ENCODE results near the gene GALNT2.

The GALNT2 gene

DNA sequence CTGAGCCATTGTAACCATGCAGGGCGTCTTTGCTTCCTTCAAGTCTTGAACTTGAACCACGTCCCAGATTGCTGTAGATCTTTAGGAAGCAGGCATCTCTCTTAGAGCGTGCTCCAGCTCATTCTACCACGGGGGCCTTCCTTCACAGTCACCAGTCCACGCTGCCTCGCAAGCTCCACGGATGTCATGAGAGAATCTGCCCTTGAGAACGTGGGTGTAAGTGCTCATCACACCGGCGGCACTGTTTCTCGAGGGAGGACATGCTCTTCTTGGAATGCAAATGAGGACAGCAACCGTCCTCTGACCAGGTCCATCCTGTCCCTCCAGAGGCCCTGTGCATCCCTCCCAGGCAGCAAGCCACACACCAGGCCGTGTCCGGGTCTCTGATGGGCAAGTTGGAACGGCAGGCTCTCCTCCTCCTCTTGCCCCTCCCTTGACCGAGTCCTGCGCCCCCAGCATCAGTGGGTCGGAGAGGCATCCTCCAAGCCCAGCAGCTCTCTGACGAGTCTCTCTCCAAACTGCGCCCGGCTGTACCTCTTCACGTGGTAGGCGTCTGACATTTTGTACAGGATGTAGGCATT lies 256.0 kb downstream of the GALNT2 start:
- no peak for DNase-seq (ENCODE audit: low read depth)

DNA sequence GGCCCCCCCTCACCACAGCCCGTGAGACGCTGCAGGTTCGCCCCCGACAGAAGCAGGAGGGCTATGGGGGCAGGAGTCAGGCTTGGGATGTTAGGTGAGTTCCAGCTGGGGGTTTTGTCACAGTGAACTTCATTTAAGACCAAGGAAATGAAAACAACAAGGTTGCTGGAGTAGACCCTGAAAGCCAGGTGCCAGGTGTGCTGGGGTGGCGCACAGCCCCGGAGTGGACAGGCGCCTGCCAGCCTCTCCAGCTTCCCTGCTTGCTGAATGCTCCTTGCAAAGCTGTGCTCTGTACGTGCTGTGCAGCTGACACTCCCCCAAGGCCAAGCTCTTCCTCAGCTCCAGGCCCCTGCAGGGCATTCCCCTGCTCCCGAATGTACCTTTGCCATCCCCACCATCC lies 256.6 kb downstream of the GALNT2 start:
- no peak for DNase-seq (ENCODE audit: low read depth)

DNA sequence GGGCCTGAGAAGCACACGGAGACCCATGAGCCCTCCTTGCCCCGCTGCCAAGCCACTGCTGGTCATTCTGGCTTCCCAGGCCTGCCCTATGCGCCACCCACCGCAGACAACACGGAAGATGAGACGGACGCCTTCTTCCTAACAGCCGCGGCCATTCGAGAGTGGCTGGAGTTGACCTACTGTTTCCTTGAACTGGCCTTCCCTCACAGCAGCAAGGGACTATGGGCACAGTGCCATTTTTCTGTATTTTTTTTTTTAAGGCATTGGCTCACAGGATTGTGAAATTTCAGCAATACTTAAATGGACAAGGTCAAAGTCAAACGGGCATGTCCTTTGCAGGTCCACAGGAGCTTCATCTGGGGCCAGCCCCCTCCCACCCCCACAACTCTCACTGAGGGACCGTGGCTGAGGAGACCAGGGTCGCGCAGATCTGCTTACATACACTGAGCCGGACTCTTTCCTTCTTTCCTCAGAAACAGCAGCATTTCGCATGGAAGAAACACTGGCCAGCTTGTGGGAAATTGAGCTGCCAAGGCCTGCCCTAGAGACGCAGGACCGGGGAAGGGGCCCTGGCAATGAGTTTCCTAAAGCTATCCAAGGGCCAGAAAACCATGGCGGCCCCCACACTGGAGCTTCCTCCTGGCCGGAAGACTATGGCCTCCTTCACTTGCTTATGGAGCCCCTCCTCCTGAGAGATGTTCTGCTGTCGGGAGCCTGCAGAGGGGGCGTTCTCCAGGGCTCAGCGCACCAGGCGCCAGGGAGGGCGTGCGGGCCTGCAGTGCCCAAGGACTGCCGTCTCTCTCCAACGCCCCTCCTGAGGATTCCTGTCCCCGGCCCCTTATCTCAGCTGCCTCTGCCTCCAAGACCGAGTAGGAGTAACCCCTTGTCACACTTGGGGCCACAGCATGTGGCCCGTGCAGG lies 260.2 kb downstream of the GALNT2 start:
- DNase-seq (ENCODE audit: low read depth): no peak

DNA sequence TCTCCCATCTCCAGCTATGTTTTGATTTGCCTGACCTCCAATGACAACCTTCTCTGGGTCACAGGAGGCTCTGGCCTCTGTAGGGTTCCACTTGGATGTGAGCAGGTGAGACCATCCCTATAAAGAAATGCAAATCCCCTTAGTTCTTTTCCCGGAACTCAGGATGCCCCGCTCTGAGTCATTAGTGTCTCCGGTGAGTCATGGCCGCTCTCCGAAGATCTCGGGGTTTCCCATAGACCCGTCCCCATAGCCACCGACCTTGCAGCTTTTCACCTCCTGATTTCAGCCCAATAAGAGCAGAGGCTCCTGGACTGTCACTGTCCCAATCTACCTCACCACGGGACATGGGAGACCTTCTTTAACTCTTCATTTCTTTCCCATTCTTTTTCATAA lies 260.9 kb downstream of the GALNT2 start:
- peak; percentile 15 for DNase-seq (ENCODE audit: low read depth)

DNA sequence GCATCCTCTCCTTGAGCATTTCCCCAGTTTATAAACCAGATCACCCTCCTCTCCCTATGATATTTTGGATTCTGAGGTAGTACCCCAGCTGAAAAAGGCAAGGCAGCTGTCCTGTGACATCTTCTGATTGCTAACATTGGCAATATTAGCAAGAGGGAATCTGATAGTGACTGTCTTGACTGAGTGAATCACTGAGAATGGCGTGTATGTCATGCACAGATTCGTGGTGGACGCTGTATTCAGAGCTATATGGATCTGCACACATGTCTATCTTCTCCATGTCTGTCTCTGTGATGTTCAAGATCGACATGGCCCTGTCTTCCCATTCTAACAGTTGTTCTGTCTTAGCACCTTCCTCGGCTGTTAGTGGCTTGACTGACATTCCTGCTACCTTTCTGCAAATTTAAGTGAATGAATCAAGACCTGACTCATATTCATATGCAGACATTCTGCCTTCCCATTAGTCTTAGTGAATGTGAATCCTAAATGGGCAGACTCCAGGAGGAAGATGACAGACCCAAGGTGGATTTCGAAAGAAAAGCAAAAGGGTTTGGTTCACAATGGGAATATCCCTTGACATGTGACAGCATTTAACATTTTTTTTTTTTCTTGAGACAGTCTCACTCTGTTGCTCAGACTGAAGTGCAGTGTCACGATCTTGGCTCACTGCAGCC lies 261.4 kb downstream of the GALNT2 start:
- DNase-seq (ENCODE audit: low read depth): no peak

GRCh38 chr1:230330157-230330556 lies 263.1 kb downstream of the GALNT2 start:
- DNase-seq (ENCODE audit: low read depth): no peak

Measured in stimulated activated CD8-positive, alpha-beta memory T cell treated with anti-CD3 and anti-CD28 coated beads, Interleukin-7, amount 100 ng/mL, for 24 hours (primary cell).